Measurements from ENCODE around the gene PPM1A.

DNA sequence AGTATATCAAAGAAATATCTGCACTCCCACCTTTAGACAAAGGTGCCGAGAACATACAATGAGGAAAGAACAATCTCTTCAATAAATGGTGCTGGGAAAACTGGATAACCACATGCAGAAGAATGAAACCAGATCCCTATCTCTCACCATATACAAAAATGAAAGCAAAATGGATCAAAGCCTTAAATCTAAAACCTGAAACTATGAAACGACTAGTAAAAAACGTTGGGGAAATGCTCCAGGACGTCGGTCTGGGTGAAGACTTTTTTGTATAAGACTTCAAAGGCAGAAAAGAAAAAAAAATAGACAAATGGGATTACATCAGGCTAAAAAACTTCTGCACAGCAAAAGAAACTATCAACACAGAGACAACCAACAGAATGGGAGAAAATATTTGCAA lies 83.8 kb downstream of the PPM1A start:
- no peak for TF ChIP-seq CSDE1 (IDR thresholded peaks at IDR 0.05)
- TF ChIP-seq YY1 (IDR thresholded peaks at IDR 0.05; ENCODE audit: borderline replicate concordance in 1 of 3, control insufficient read depth in 1 of 3, extremely low read depth in 1 of 3, insufficient read depth in 3 of 3, insufficient read length in 1 of 3, insufficient replicate concordance in 2 of 3, low read depth in 1 of 3, low read length in 2 of 3): no peak
- no peak for TF ChIP-seq EZH2 (IDR thresholded peaks at IDR 0.05; ENCODE audit: borderline replicate concordance, low read depth, low read length)
- no peak for TF ChIP-seq NFRKB (IDR thresholded peaks at IDR 0.05; ENCODE audit: low read depth)
- TF ChIP-seq ZFP36 (IDR thresholded peaks at IDR 0.05; ENCODE audit: low read depth, low read length, partially characterized antibody): no peak
- TF ChIP-seq, protein P1, sequence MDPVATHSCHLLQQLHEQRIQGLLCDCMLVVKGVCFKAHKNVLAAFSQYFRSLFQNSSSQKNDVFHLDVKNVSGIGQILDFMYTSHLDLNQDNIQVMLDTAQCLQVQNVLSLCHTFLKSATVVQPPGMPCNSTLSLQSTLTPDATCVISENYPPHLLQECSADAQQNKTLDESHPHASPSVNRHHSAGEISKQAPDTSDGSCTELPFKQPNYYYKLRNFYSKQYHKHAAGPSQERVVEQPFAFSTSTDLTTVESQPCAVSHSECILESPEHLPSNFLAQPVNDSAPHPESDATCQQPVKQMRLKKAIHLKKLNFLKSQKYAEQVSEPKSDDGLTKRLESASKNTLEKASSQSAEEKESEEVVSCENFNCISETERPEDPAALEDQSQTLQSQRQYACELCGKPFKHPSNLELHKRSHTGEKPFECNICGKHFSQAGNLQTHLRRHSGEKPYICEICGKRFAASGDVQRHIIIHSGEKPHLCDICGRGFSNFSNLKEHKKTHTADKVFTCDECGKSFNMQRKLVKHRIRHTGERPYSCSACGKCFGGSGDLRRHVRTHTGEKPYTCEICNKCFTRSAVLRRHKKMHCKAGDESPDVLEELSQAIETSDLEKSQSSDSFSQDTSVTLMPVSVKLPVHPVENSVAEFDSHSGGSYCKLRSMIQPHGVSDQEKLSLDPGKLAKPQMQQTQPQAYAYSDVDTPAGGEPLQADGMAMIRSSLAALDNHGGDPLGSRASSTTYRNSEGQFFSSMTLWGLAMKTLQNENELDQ (CRISPR knock-in tag; IDR thresholded peaks at IDR 0.05; ENCODE audit: borderline replicate concordance): no peak
- TF ChIP-seq CREB1 (IDR thresholded peaks at IDR 0.05): no peak
- TF ChIP-seq CREB1 (CRISPR knock-in tag; IDR thresholded peaks at IDR 0.05): no peak
- TF ChIP-seq CHD2 (IDR thresholded peaks at IDR 0.05; ENCODE audit: low read depth, low read length): no peak
- TF ChIP-seq, protein P2, sequence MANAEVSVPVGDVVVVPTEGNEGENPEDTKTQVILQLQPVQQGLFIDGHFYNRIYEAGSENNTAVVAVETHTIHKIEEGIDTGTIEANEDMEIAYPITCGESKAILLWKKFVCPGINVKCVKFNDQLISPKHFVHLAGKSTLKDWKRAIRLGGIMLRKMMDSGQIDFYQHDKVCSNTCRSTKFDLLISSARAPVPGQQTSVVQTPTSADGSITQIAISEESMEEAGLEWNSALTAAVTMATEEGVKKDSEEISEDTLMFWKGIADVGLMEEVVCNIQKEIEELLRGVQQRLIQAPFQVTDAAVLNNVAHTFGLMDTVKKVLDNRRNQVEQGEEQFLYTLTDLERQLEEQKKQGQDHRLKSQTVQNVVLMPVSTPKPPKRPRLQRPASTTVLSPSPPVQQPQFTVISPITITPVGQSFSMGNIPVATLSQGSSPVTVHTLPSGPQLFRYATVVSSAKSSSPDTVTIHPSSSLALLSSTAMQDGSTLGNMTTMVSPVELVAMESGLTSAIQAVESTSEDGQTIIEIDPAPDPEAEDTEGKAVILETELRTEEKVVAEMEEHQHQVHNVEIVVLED (CRISPR knock-in tag; IDR thresholded peaks at IDR 0.05): no peak
- TF ChIP-seq, protein P3, sequence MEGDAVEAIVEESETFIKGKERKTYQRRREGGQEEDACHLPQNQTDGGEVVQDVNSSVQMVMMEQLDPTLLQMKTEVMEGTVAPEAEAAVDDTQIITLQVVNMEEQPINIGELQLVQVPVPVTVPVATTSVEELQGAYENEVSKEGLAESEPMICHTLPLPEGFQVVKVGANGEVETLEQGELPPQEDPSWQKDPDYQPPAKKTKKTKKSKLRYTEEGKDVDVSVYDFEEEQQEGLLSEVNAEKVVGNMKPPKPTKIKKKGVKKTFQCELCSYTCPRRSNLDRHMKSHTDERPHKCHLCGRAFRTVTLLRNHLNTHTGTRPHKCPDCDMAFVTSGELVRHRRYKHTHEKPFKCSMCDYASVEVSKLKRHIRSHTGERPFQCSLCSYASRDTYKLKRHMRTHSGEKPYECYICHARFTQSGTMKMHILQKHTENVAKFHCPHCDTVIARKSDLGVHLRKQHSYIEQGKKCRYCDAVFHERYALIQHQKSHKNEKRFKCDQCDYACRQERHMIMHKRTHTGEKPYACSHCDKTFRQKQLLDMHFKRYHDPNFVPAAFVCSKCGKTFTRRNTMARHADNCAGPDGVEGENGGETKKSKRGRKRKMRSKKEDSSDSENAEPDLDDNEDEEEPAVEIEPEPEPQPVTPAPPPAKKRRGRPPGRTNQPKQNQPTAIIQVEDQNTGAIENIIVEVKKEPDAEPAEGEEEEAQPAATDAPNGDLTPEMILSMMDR (IDR thresholded peaks at IDR 0.05 in 2 of 3, conservative IDR thresholded peaks at IDR 0.05 in 1 of 3; ENCODE audit: insufficient read depth in 2 of 3, low read depth in 1 of 3, low read length in 3 of 3): no peak
- TF ChIP-seq CREM (IDR thresholded peaks at IDR 0.05; ENCODE audit: low read depth): no peak
- no peak for TF ChIP-seq RNF2 (IDR thresholded peaks at IDR 0.05)

Measured in K562 (cell line).